ENCODE measurements around the gene ST14. TPM values are rescaled to one million over a fixed set of nuclear protein-coding genes. Genes with fewer than 3 reads are reported as not detected.

The ST14 gene
- total RNA-seq, 2 donors from 2014 or later: 17.5 to 21.7 TPM

DNA sequence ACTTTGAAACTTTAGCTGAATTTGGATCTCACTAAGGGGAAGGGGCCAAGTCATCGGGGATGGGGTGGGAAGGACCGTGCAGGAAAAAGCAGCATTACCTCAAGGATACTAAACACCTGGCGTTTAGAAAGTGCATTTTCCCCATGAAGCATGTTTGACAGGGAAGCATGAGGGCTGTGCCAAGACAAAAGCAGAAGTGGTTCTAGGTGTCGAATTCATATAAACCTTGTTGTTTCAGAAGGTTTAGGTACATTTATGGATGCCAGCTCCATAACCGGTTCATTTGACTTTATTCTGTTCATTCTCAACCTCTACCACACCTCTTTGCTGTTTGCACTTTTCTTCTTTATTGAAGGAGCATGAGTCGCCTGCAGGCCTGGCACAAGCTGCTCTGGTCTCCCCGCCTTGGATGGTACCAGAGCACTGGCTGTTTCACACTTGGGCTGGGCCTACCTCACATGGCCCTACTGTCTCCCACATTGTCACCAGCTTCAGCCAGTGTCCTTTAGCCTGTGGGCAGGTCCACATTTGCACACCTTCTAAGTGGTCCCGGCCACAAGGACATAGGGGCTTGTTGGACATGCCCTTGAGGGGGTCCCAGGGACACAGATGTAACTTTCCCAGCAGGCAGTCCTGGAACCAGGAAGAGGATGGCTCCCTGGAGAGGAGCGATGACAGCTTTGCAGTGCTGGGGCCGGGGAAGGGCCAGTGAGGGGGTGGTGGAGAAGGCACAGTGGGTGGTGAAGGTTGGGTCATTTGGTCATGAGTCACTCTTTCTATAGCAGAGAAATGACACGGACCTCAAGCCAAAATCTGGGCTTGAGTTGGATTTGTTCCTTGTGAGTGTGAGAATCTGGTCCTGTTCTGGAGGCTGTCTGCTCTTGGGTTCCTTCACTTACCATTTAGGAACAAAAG, 3.2 kb upstream of the ST14 start:
- 88 to 91% methylated on average over 10 to 11 of the region's 11 CpGs for WGBS, 2 experiments (ENCODE audit: insufficient coverage in 1 of 2, insufficient read length in 1 of 2)
- Histone ChIP-seq H3K4me1 (ENCODE audit: control insufficient read depth, insufficient read depth, low read length) (peaks cover 3% of the 10 kb centered on the region), H3K36me3 (ENCODE audit: control insufficient read depth, insufficient read depth, low read length) (peaks cover 4% of the 10 kb centered on the region), H3K9me3 (ENCODE audit: control insufficient read depth, low read length) (no peaks in the 10 kb centered on the region), H3K27me3 (ENCODE audit: control insufficient read depth, insufficient read depth, low read length, poor library complexity, severe bottlenecking) (peaks cover 39% of the 10 kb centered on the region), H3K27ac (ENCODE audit: low read depth, low read length) (no peak overlapping the region), H3K4me3 (ENCODE audit: low read length) (no peak overlapping the region), H3K9ac (ENCODE audit: extremely low read depth, low read length, poor library complexity, severe bottlenecking) (no peak overlapping the region)
- TF ChIP-seq CTCF (conservative IDR thresholded peaks at IDR 0.05): no peak
- no peak for DNase-seq
- Mint-ChIP-seq H3K36me3 (ENCODE audit: low read depth) (peaks cover 6% of the 10 kb centered on the region), H3K27me3 (ENCODE audit: insufficient read depth) (peaks cover 38% of the 10 kb centered on the region), H3K4me3 (no peak overlapping the region), H3K4me1 (peaks cover 2% of the 10 kb centered on the region), H3K27ac (no peak overlapping the region), H3K9me3 (no peaks in the 10 kb centered on the region)

- Histone ChIP-seq H3K36me3 (ENCODE audit: control insufficient read depth, insufficient read depth, low read length) (no peaks in the 10 kb centered on the region), H3K4me1 (ENCODE audit: control insufficient read depth, insufficient read depth, low read length) (peaks cover 3% of the 10 kb centered on the region), H3K27me3 (ENCODE audit: control insufficient read depth, insufficient read depth, low read length, poor library complexity, severe bottlenecking) (peaks cover 46% of the 10 kb centered on the region), H3K9me3 (ENCODE audit: control insufficient read depth, low read length) (no peaks in the 10 kb centered on the region), H3K27ac (ENCODE audit: low read depth, low read length) (no peak overlapping the region), H3K4me3 (ENCODE audit: low read length) (no peak overlapping the region), H3K9ac (ENCODE audit: extremely low read depth, low read length, poor library complexity, severe bottlenecking) (no peak overlapping the region)
- TF ChIP-seq CTCF (conservative IDR thresholded peaks at IDR 0.05): no peak
- Mint-ChIP-seq H3K27ac (no peak overlapping the region), H3K9me3 (no peaks in the 10 kb centered on the region), H3K4me1 (peaks cover 6% of the 10 kb centered on the region), H3K27me3 (ENCODE audit: insufficient read depth) (peaks cover 45% of the 10 kb centered on the region), H3K36me3 (ENCODE audit: low read depth) (peaks cover 1% of the 10 kb centered on the region), H3K4me3 (no peak overlapping the region)
- 89 to 97% methylated on average over 7 of the region's 8 CpGs for WGBS, 2 experiments (ENCODE audit: insufficient coverage in 1 of 2, insufficient read length in 1 of 2)
- DNase-seq: no peak
Measured at GRCh38 chr11:130157101-130157500, 2.5 kb upstream of the ST14 start.

- no peak for TF ChIP-seq CTCF (conservative IDR thresholded peaks at IDR 0.05)
- H3K27me3 ChIP-seq (ENCODE audit: control insufficient read depth, insufficient read depth, low read length, poor library complexity, severe bottlenecking): peaks cover 54% of the 10 kb centered on the region
- no peak overlapping the region for H3K27ac ChIP-seq (ENCODE audit: low read depth, low read length)
- Mint-ChIP-seq H3K4me1 (peaks cover 6% of the 10 kb centered on the region), H3K9me3 (no peaks in the 10 kb centered on the region), H3K27me3 (ENCODE audit: insufficient read depth) (peaks cover 50% of the 10 kb centered on the region), H3K36me3 (ENCODE audit: low read depth) (no peaks in the 10 kb centered on the region), H3K27ac (no peak overlapping the region), H3K4me3 (no peak overlapping the region)
- WGBS, 2 experiments (ENCODE audit: insufficient coverage in 1 of 2, insufficient read length in 1 of 2): 75 to 87% methylated on average over 2 to 3 of the region's 3 CpGs
- H3K36me3 ChIP-seq (ENCODE audit: control insufficient read depth, insufficient read depth, low read length): no peaks in the 10 kb centered on the region
- no peak overlapping the region for H3K9ac ChIP-seq (ENCODE audit: extremely low read depth, low read length, poor library complexity, severe bottlenecking)
- no peak for DNase-seq
- no peaks in the 10 kb centered on the region for H3K9me3 ChIP-seq (ENCODE audit: control insufficient read depth, low read length)
- H3K4me1 ChIP-seq (ENCODE audit: control insufficient read depth, insufficient read depth, low read length): peaks cover 3% of the 10 kb centered on the region
- H3K4me3 ChIP-seq (ENCODE audit: low read length): no peak overlapping the region
Measured at GRCh38 chr11:130157840-130158239, 1.7 kb upstream of the ST14 start.
